ENCODE measurements around the gene RCSD1. TPM values are rescaled to one million over a fixed set of nuclear protein-coding genes. Genes with fewer than 3 reads are reported as not detected.

Gene RCSD1
- total and polyA plus RNA-seq, 8 donors: 12.2 to 21.9 (median 21.3) TPM

DNA sequence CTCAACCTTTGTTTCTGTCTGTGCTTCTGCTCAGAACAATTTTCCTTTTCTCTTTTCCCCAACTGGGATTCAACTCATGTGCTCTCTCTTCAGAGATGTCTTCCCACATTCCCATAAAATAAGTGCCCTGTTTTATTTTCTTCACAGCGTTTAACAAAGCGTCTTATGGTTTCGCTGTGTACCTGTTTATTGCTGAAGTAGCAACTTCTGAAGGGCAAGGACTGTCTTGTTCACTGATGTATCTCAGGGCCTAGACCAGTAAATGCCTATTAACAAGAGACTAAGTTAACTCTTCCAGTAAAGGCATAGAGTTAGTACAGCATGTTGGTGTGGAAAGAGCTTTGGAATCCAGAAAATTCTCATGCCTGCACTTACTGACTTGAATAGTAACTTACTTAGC lies 48.8 kb downstream of the RCSD1 start:
- no peak for ATAC-seq
- intact Hi-C loops (cut with DNase I): no loop called here

DNA sequence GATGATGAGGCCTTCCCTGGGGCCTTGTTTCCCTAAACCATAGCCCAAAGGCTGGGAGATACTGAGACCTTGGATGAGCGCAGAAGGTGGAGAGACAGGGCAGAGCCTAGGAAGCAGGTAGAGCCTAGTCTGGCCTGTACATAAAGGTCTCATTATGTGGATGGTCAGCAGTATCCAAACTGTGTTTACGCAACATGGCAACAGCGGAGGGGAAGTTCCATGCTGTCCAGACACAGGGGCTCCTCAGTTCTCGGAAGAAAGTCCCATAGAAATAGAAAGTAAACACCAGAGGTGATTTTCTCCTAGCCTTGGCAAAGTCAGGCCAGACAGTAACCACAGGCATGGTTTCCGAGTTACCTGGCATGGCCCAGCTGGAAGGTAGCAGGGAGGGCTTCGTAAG lies 49.7 kb downstream of the RCSD1 start:
- ATAC-seq (no peak), DNase-seq (no peak)
- Histone ChIP-seq H3K27me3 (no peaks in the 10 kb centered on the region), H3K4me3 (no peak overlapping the region), H3K36me3 (peaks cover 0 to 18% of the 10 kb centered on the region in 2 donors), H3K27ac (peak overlapping the region in 1 of 2 donors; percentile 68), H3K9me3 (peaks cover 0 to 3% of the 10 kb centered on the region in 2 donors), H3K4me1 (peaks cover 5 to 40% of the 10 kb centered on the region in 2 donors)
- TF ChIP-seq, protein P1, sequence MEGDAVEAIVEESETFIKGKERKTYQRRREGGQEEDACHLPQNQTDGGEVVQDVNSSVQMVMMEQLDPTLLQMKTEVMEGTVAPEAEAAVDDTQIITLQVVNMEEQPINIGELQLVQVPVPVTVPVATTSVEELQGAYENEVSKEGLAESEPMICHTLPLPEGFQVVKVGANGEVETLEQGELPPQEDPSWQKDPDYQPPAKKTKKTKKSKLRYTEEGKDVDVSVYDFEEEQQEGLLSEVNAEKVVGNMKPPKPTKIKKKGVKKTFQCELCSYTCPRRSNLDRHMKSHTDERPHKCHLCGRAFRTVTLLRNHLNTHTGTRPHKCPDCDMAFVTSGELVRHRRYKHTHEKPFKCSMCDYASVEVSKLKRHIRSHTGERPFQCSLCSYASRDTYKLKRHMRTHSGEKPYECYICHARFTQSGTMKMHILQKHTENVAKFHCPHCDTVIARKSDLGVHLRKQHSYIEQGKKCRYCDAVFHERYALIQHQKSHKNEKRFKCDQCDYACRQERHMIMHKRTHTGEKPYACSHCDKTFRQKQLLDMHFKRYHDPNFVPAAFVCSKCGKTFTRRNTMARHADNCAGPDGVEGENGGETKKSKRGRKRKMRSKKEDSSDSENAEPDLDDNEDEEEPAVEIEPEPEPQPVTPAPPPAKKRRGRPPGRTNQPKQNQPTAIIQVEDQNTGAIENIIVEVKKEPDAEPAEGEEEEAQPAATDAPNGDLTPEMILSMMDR (IDR thresholded peaks at IDR 0.05): no peak
- intact Hi-C loops (cut with DNase I): no loop called here

More for the DNA sequence above, 48.8 kb downstream of the RCSD1 start:
- H3K9me3 ChIP-seq: peaks cover 0 to 3% of the 10 kb centered on the region in 2 donors
- H3K27me3 ChIP-seq: no peaks in the 10 kb centered on the region
- TF ChIP-seq, protein P1 (IDR thresholded peaks at IDR 0.05): no peak
- no peak overlapping the region for H3K4me3 ChIP-seq
- peak overlapping the region in 1 of 2 donors; percentile 68 for H3K27ac ChIP-seq
- peaks cover 0 to 10% of the 10 kb centered on the region in 2 donors for H3K36me3 ChIP-seq
- DNase-seq: no peak
- H3K4me1 ChIP-seq: peaks cover 5 to 34% of the 10 kb centered on the region in 2 donors

DNA sequence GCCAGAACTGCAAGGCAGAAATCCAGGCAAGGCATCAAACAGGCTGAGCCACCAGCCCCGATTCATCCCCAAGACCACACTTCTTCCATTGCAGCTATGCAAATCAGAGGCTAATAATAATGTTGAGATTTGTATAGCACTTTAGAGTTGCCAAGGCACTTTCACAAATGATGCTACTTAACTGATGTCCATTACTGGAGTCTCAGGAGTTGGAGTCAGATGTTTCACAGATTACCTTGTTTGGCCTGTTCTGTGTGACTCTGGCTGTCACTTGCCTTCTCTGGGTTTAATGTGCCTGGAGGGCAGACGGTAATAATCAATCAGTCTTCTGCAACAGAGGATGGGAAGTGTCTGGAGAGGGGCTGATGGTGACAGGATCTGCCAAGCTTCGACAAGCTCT lies 51.0 kb downstream of the RCSD1 start:
- Histone ChIP-seq H3K36me3 (peaks cover 0 to 29% of the 10 kb centered on the region in 2 donors), H3K27me3 (no peaks in the 10 kb centered on the region), H3K9me3 (peaks cover 0 to 3% of the 10 kb centered on the region in 2 donors), H3K4me3 (no peak overlapping the region), H3K4me1 (peaks cover 5 to 40% of the 10 kb centered on the region in 2 donors), H3K27ac (peak overlapping the region in 1 of 2 donors; percentile 68)
- TF ChIP-seq, protein P1 (IDR thresholded peaks at IDR 0.05): no peak
- intact Hi-C loops (cut with DNase I): no loop called here
- no peak for ATAC-seq
- no peak for DNase-seq

DNA sequence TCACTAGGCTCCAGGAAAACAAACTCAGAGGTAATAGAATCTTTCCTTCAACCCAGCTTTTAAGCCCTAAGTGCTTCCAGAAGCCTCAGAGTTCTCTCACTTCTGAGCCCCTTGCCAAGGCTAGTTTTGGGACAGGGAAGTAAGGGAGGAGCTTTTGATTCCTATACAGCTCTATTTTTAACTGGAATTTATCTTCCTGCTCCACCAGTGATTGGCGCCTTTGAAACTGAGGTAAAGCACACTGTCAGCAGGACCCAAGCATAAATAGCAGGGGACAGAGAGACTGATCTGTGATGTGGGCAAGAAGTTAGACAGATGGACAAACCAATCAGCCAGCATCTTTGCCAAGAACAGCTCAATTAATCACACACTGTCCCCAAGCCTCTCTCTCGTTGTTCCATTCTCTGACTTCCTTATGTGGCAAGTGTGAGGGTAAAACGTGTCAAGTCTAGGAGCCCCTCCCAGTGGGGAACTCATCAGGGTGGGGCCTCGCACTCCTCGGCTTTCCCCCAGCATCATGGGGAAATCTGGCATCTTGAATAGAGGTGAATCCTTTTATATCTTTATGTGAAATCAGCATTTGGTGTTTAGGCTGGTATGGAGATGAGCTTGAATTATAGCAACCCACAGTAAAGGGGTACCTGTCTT lies 51.5 kb downstream of the RCSD1 start:
- DNase-seq (no peak), ATAC-seq (no peak)
- Histone ChIP-seq H3K9me3 (peaks cover 0 to 3% of the 10 kb centered on the region in 2 donors), H3K27ac (peak overlapping the region in 1 of 2 donors; percentile 68), H3K27me3 (no peaks in the 10 kb centered on the region), H3K4me1 (peaks cover 5 to 40% of the 10 kb centered on the region in 2 donors), H3K4me3 (no peak overlapping the region), H3K36me3 (peaks cover 0 to 34% of the 10 kb centered on the region in 2 donors)
- TF ChIP-seq, protein P1 (IDR thresholded peaks at IDR 0.05): no peak
- intact Hi-C loops (cut with DNase I): no loop called here

DNA sequence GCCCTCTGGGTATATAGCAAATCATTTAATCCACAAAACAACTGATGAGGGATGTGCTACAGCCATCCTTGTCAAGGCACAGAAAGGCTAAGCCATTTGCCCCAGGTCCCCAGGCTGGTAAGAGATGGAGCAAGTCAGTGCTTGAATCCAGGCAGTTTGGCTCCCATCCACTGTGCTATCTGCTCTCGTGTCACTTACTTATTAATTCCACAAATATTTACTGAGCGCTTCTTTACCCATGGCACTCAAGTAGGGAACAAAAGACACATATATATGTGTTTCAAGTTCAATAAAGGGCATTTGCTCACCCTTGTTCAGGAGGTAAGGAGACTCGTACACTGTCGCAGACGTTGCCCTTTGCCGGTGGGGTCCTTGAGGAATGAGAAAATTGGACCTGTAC lies 53.2 kb downstream of the RCSD1 start:
- H3K9me3 ChIP-seq: no peaks in the 10 kb centered on the region
- intact Hi-C loops (cut with DNase I): no loop called here
- no peak overlapping the region for H3K4me3 ChIP-seq
- no peaks in the 10 kb centered on the region for H3K27me3 ChIP-seq
- peak overlapping the region in 1 of 2 donors; percentile 61 for H3K27ac ChIP-seq
- DNase-seq (no peak), ATAC-seq (peak; percentile 37)
- TF ChIP-seq, protein P1 (IDR thresholded peaks at IDR 0.05): no peak
- H3K36me3 ChIP-seq: peaks cover 0 to 39% of the 10 kb centered on the region in 2 donors
- H3K4me1 ChIP-seq: peaks cover 5 to 45% of the 10 kb centered on the region in 2 donors
